IMR-90 (cell line): Measurements from ENCODE around the gene LMAN2L. TPM values are rescaled to one million over a fixed set of nuclear protein-coding genes. Genes with fewer than 3 reads are reported as not detected.

ENCODE experiments used
- ATAC-seq: fragments of 200-7000 bp; cut with Tn5 transposase; 2 replicates; pipeline ENCODE4 v1.9.1; 2020; ENCODE audit warnings: low read depth, mild to moderate bottlenecking, moderate library complexity
- BruUV-seq: library from RNA; stranded (reverse); fragments of 400-500 nt; replicated peaks from 2 replicates; lab custom pipeline; 2021; lab: Mats Ljungman, UMichigan
- CTCF ChIA-PET: fragments of 300-600 bp; formaldehyde crosslinking; extraction: SDS; loops from one replicate; lab custom pipeline; 2021; ENCODE audit warnings: antibody characterized with exemption; lab: Yijun Ruan, JAX
- POLR2A ChIA-PET: fragments of 300-600 bp; sonication (Branson Sonifier 250); formaldehyde crosslinking; loops from one replicate; lab custom pipeline; 2022; ENCODE audit warnings: antibody characterized with exemption; ENCODE audit not compliant: unreplicated experiment; lab: Charles Lee
- DNase-seq: peaks from one replicate; pipeline ENCODE4 v3.0.0; 2013
- H2AFZ ChIP-seq: replicated peaks from 2 replicates; pipeline ENCODE3; 2013; ENCODE audit warnings: low read length, mild to moderate bottlenecking; ENCODE audit not compliant: poor library complexity
- H2AK5ac ChIP-seq: 2 replicates; pipeline ENCODE4 v1.6.1; 2013; ENCODE audit warnings: low read depth, low read length, inconsistent platforms
- H2AK9ac ChIP-seq: replicated peaks from 2 replicates; pipeline ENCODE3; 2013; ENCODE audit warnings: mild to moderate bottlenecking, low read depth, low read length, moderate library complexity; ENCODE audit not compliant: poor library complexity
- H2BK120ac ChIP-seq: 2 replicates; pipeline ENCODE4 v1.6.1; 2013; ENCODE audit warnings: low read depth, low read length, inconsistent platforms
- H2BK15ac ChIP-seq: 3 replicates; pipeline ENCODE4 v1.6.1; 2013; ENCODE audit warnings: low read depth, low read length, inconsistent platforms
- H2BK20ac ChIP-seq: 2 replicates; pipeline ENCODE4 v1.6.1; 2013; ENCODE audit warnings: low read depth, mild to moderate bottlenecking, inconsistent platforms, low read length, moderate library complexity
- H2BK5ac ChIP-seq: 2 replicates; pipeline ENCODE4 v1.6.1; 2013; ENCODE audit warnings: mild to moderate bottlenecking, low read depth, low read length, inconsistent platforms; ENCODE audit not compliant: poor library complexity, severe bottlenecking
- H3K14ac ChIP-seq: replicated peaks from 2 replicates; pipeline ENCODE4 v1.6.1; 2013; ENCODE audit warnings: low read depth, low read length, inconsistent platforms
- H3K18ac ChIP-seq: 2 replicates; pipeline ENCODE4 v1.6.1; 2013; ENCODE audit warnings: low read depth, low read length, control low read depth
- H3K23ac ChIP-seq: 2 replicates; pipeline ENCODE4 v1.6.1; 2013; ENCODE audit warnings: low read depth, low read length, inconsistent platforms
- H3K27ac ChIP-seq: 2 replicates; pipeline ENCODE4 v1.5.1; 2013; ENCODE audit warnings: mild to moderate bottlenecking, control low read depth, low read length; ENCODE audit not compliant: insufficient read depth
- H3K27me3 ChIP-seq: 2 replicates; pipeline ENCODE4 v1.6.1; 2013; ENCODE audit warnings: low read length; ENCODE audit not compliant: control insufficient read depth, insufficient read depth
- H3K36me3 ChIP-seq: 2 replicates; pipeline ENCODE4 v1.6.1; 2013; ENCODE audit warnings: low read length, mixed read lengths; ENCODE audit not compliant: control insufficient read depth, insufficient read depth
- H3K4ac ChIP-seq: 2 replicates; pipeline ENCODE4 v1.6.1; 2013; ENCODE audit warnings: low read depth, low read length, inconsistent platforms
- H3K4me1 ChIP-seq: 2 replicates; pipeline ENCODE4 v1.6.1; 2013; ENCODE audit warnings: low read length, mixed read lengths; ENCODE audit not compliant: control insufficient read depth, insufficient read depth
- H3K4me2 ChIP-seq: 2 replicates; pipeline ENCODE4 v1.6.1; 2013; ENCODE audit warnings: low read depth, mild to moderate bottlenecking, control low read depth, low read length, moderate library complexity
- H3K4me3 ChIP-seq: 2 replicates; pipeline ENCODE4 v1.5.1; 2013; ENCODE audit warnings: low read depth, mild to moderate bottlenecking, control low read depth, low read length, moderate library complexity; ENCODE audit not compliant: insufficient read depth
- H3K56ac ChIP-seq: 2 replicates; pipeline ENCODE4 v1.6.1; 2013; ENCODE audit warnings: low read length, inconsistent platforms; ENCODE audit not compliant: insufficient read depth; ENCODE audit errors: extremely low read depth
- H3K79me1 ChIP-seq, 2 experiments: 2 replicates each; pipeline ENCODE4 v1.6.1; 2013; ENCODE audit warnings: low read length in 2 of 2, inconsistent platforms in 1 of 2, low read depth in 1 of 2
- H3K9ac ChIP-seq: 2 replicates; pipeline ENCODE4 v1.6.1; 2013; ENCODE audit warnings: low read depth, low read length, control low read depth
- H3K9me1 ChIP-seq: 2 replicates; pipeline ENCODE4 v1.6.1; 2013; ENCODE audit warnings: low read length, inconsistent platforms; ENCODE audit not compliant: insufficient read depth
- H3K9me3 ChIP-seq: 2 replicates; pipeline ENCODE4 v1.6.1; 2013; ENCODE audit warnings: low read length; ENCODE audit not compliant: control insufficient read depth, insufficient read depth
- H4K20me1 ChIP-seq: 2 replicates; pipeline ENCODE4 v1.6.1; 2013; ENCODE audit warnings: low read length, inconsistent platforms; ENCODE audit not compliant: insufficient read depth
- H4K5ac ChIP-seq: 2 replicates; pipeline ENCODE4 v1.6.1; 2013; ENCODE audit warnings: mild to moderate bottlenecking, low read depth, low read length, control low read depth
- H4K8ac ChIP-seq, 2 experiments: 2 replicates each; pipeline ENCODE4 v1.6.1; 2013; ENCODE audit warnings: low read depth in 2 of 2, low read length in 2 of 2, control low read depth in 1 of 2, inconsistent platforms in 1 of 2
- H4K91ac ChIP-seq: 2 replicates; pipeline ENCODE4 v1.6.1; 2013; ENCODE audit warnings: low read depth, low read length, inconsistent platforms; ENCODE audit not compliant: insufficient read depth
- CEBPB ChIP-seq: IDR thresholded peaks from 2 replicates; pipeline ENCODE4 v1.6.1; 2012; ENCODE audit warnings: low read depth, low read length, improper control_type of control experiment
- CHD1 ChIP-seq: IDR thresholded peaks from 2 replicates; pipeline ENCODE4 v1.6.1; 2012; ENCODE audit warnings: low read depth, low read length, improper control_type of control experiment
- RAD21 ChIP-seq: IDR thresholded peaks from 2 replicates; pipeline ENCODE4 v1.6.1; 2012; ENCODE audit warnings: low read length, improper control_type of control experiment
- WGBS, 2 experiments: methylation state at CpG; one replicate each; pipeline versions ENCODE4 v1.1.5 to v1.1.7; 2013; ENCODE audit warnings: missing lambda C conversion rate in 2 of 2; ENCODE audit not compliant: insufficient read length in 1 of 2; ENCODE audit errors: extremely low coverage in 2 of 2; 5-methylcytosine and 5-hydroxymethylcytosine counted together
- dilution Hi-C: fragments of 300-500 bp; cut with HindIII; formaldehyde crosslinking; loops from one replicate; pipeline ENCODE4 v1.14.3; 2018; ENCODE audit warnings: low sequenced_read_pairs; ENCODE audit not compliant: unreplicated experiment
- in situ Hi-C: fragments of 300-500 bp; cut with MboI; formaldehyde crosslinking; loops from 3 replicates; pipeline ENCODE4 v1.14.3; 2019; ENCODE audit warnings: low sequenced_read_pairs, inconsistent platforms, mixed read lengths
- intact Hi-C: fragments of 100-400 bp; cut with micrococcal nuclease; formaldehyde crosslinking; loops from 2 replicates; pipeline ENCODE4 v1.10.0; 2022
- polyA plus RNA-seq, 3 experiments: library from polyadenylated mRNA; depleted of rRNA; stranded (reverse); fragments of >200 nt; gene quantifications; 2 replicates each; pipeline ENCODE4 v1.2.3, GENCODE V29; 2012; ENCODE audit warnings: low replicate concordance in 1 of 3
- total RNA-seq: library from RNA; depleted of rRNA; stranded (reverse); fragments of >200 nt; gene quantifications from 2 replicates; pipeline ENCODE4 v1.2.3, GENCODE V29; 2012
- TF ChIP-seq, protein P1 (sequence below): conservative IDR thresholded peaks from 2 replicates; pipeline ENCODE4 v1.5.1; 2012; ENCODE audit warnings: mild to moderate bottlenecking, low read depth, low read length, improper control_type of control experiment

The LMAN2L gene
- total and polyA plus RNA-seq, 2 of the 4 experiments (the other 2 are of a cell fraction): 22.5 to 22.9 TPM

DNA sequence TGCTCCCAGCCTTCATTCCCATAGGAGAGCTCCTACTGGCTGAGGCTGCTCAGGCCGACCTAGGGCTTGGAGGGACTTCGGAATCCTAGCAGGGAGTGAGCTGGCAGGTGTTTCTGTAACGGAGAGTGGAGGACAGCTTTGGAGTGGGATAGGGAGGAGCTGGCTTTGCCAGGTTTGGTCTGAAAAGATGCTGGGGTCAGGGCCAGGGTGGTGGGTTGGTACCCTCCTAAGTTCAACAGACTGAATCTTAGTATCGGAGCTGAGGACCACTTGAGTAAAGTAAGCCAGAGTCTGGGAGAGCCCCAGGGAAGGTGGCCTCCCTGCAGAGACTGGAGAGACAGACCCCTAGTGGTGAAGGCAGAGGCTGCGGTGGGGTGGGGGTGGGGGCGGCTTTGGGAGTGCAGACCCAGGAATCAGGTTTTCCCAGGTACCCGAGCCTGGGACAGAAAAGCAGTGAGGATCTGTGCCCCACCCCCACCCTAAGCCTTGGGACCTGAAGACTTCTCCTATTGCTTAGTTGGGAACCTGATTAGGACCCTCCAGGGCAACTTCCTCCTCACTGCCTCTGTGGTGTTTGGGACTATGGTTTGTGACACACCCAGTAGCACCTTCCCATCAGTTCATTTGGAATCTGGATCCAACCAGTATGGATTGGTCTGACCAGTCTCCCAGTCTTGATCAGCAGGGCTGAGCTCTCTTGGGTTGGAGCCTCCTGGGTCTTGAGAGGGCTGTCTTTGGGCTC lies 23.8 kb upstream of the LMAN2L start:
- Histone ChIP-seq H2BK20ac (no peak overlapping the region), H3K18ac (no peak overlapping the region), H3K4me3 (no peak overlapping the region), H3K14ac (no peak overlapping the region), H2AFZ (peak overlapping the region; percentile 63), H2AK9ac (no peak overlapping the region), H2AK5ac (no peak overlapping the region), H4K5ac (no peak overlapping the region), H2BK5ac (no peak overlapping the region), H4K20me1 (no peaks in the 10 kb centered on the region), H3K23ac (peak overlapping the region; percentile 24; the same call in 1 of the 2 replicates), H3K4me2 (peak overlapping the region; percentile 64; the same call in 1 of the 2 replicates), H3K4me1 (peaks cover 20% of the 10 kb centered on the region), H3K4ac (0 out of 2 replicates have a peak overlapping the region, but pooled peaks have one; percentile 40), H2BK120ac (no peak overlapping the region), H3K36me3 (no peaks in the 10 kb centered on the region), H4K91ac (no peak overlapping the region), H3K27me3 (no peaks in the 10 kb centered on the region), H3K9ac (no peak overlapping the region), H3K9me3 (no peaks in the 10 kb centered on the region), H2BK15ac (no peak overlapping the region), H3K79me1 (peaks cover 18 to 30% of the 10 kb centered on the region in 2 experiments; a peak in 3 of 4 replicates), H4K8ac (0 out of 4 replicates have a peak overlapping the region, but pooled peaks of 1 of the 2 experiments have one; percentile 22), H3K27ac (no peak overlapping the region), H3K9me1 (peaks cover 24% of the 10 kb centered on the region; the same call in 1 of the 2 replicates), H3K56ac (no peak overlapping the region)
- DNase-seq (no peak), ATAC-seq (no peak)
- dilution Hi-C loops (no loop called here), in situ Hi-C loops (no loop called here), intact Hi-C loops (loop anchor here (5.0 kb wide), 1 partner anchor 39 kb away; no protein-coding TSS in a partner anchor)
- CTCF ChIA-PET: interaction anchor here (0.9 to 1.1 kb wide), 2 partner anchors 12 to 94 kb away, joined by 3 read pairs; partner anchors contain the start of gene ANKRD39
- POLR2A ChIA-PET: no interaction called here
- BruUV-seq: no TSS peak
- TF ChIP-seq RAD21 (0 out of 2 replicates have a peak, but pooled peaks have one; percentile 6), CEBPB (no peak), CHD1 (no peak)
- TF ChIP-seq, protein P1, sequence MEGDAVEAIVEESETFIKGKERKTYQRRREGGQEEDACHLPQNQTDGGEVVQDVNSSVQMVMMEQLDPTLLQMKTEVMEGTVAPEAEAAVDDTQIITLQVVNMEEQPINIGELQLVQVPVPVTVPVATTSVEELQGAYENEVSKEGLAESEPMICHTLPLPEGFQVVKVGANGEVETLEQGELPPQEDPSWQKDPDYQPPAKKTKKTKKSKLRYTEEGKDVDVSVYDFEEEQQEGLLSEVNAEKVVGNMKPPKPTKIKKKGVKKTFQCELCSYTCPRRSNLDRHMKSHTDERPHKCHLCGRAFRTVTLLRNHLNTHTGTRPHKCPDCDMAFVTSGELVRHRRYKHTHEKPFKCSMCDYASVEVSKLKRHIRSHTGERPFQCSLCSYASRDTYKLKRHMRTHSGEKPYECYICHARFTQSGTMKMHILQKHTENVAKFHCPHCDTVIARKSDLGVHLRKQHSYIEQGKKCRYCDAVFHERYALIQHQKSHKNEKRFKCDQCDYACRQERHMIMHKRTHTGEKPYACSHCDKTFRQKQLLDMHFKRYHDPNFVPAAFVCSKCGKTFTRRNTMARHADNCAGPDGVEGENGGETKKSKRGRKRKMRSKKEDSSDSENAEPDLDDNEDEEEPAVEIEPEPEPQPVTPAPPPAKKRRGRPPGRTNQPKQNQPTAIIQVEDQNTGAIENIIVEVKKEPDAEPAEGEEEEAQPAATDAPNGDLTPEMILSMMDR: peak; percentile 41
- WGBS, 2 experiments: 63% methylated on average over 2 of the region's 7 CpGs; no CpG with 5 or more reads in 1 of the 2 experiments
